ENCODE data around the gene PDGFRB. TPM values are rescaled to one million over a fixed set of nuclear protein-coding genes. Genes with fewer than 3 reads are reported as not detected.

Gene PDGFRB
- total RNA-seq, 4 donors from 2014 or later = 87.5 to 161 (median 113) TPM

GRCh38 chr5:150163035-150163434 is 7.4 kb upstream of the PDGFRB start:
- Histone ChIP-seq H3K27me3 (peaks cover 20% of the 10 kb centered on the region), H3K4me3 (no peak overlapping the region), H3K27ac (peak overlapping the region in 3 of 4 donors; percentile 57 to 90 (median 76)), H3K4me1 (peaks cover 0 to 56% (median 24%) of the 10 kb centered on the region in 3 donors), H3K36me3 (no peaks in the 10 kb centered on the region), H3K9me3 (no peaks in the 10 kb centered on the region)
- 57 to 71% methylated on average over 2 to 3 of the region's 3 CpGs for WGBS, 2 donors (ENCODE audit: low coverage in 1 of 2)
- ATAC-seq = no peak
- TF ChIP-seq, protein P1, sequence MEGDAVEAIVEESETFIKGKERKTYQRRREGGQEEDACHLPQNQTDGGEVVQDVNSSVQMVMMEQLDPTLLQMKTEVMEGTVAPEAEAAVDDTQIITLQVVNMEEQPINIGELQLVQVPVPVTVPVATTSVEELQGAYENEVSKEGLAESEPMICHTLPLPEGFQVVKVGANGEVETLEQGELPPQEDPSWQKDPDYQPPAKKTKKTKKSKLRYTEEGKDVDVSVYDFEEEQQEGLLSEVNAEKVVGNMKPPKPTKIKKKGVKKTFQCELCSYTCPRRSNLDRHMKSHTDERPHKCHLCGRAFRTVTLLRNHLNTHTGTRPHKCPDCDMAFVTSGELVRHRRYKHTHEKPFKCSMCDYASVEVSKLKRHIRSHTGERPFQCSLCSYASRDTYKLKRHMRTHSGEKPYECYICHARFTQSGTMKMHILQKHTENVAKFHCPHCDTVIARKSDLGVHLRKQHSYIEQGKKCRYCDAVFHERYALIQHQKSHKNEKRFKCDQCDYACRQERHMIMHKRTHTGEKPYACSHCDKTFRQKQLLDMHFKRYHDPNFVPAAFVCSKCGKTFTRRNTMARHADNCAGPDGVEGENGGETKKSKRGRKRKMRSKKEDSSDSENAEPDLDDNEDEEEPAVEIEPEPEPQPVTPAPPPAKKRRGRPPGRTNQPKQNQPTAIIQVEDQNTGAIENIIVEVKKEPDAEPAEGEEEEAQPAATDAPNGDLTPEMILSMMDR (IDR thresholded peaks at IDR 0.05) = no peak
- TF ChIP-seq EP300 (IDR thresholded peaks at IDR 0.05) = no peak
- TF ChIP-seq POLR2A (IDR thresholded peaks at IDR 0.05) = no peak
- TF ChIP-seq POLR2AphosphoS5 (IDR thresholded peaks at IDR 0.05) = no peak

DNA sequence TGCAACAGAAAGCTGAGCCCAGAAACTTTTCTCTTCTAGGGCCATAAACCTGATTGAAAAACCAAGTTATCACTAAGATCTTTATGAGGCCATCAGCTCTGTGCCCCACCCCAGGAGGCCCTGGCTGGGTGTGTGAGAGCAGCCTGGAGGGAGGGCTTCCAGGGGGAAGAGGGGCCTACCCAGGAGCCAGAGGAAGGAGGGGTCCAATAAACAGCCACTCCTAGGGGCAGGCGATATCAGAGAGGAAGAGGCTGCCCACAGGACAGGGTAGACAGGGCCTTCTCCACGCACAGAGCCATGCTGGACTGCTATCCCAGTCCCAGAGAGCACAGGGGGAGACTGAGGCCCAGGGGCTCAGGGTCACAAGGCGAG is 6.5 kb upstream of the PDGFRB start:
- 88 to 92% methylated on average over 2 of the region's 3 CpGs for WGBS, 2 donors (ENCODE audit: low coverage in 1 of 2)
- Histone ChIP-seq H3K27ac (peak overlapping the region in 3 of 4 donors; percentile 30 to 90 (median 89)), H3K36me3 (no peaks in the 10 kb centered on the region), H3K27me3 (peaks cover 10% of the 10 kb centered on the region), H3K4me1 (peaks cover 0 to 60% (median 28%) of the 10 kb centered on the region in 3 donors), H3K9me3 (no peaks in the 10 kb centered on the region), H3K4me3 (no peak overlapping the region)
- TF ChIP-seq POLR2AphosphoS5 (IDR thresholded peaks at IDR 0.05) (no peak), POLR2A (IDR thresholded peaks at IDR 0.05) (no peak), EP300 (IDR thresholded peaks at IDR 0.05) (no peak)
- TF ChIP-seq, protein P1 (IDR thresholded peaks at IDR 0.05) = no peak
- ATAC-seq = no peak

DNA sequence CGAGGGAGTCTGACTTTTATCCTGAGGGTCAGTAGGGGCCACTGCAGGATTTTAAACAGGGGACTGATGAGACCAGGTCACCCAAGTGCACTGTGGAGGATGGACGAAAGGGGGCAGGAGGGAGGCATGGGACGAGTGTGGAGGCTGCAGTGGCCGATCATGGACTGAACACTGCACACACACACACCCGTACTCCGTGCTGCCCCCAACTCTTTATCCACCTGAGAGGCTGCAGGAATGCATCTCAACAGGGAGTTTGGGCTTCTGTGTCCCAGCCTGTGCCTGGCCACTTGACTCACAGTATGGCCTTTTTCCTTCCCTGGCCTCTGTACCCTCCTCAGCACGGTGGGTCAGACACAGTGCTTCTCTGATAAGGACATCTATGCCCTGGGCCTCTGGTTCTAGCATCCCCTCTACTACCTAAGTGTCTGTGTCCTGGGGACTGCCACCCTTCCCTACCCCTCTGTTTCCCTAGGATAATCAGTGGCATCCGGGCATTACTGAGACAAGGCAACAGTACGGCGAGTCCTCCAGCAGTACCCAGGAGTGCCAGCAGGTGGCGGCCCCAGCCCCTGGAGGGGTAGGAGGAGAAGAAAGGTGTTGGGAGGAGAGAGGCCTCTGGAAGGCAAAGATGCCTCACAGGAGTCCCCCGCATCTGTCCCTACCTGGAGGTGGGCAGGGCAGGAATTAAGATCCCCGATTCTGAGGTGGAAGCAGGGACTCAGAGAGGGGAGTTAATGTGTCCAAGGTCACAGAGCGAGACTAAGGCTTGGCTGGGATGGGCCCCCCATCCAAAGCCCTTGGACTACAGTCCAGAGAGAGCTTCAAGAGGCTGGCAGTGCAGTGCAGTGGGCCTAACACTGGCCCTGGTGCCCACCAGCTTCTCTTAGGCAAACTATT is 5.8 kb upstream of the PDGFRB start:
- 47 to 54% methylated on average over 8 of the region's 14 CpGs for WGBS, 2 donors (ENCODE audit: low coverage in 1 of 2)
- no peaks in the 10 kb centered on the region for H3K36me3 ChIP-seq
- TF ChIP-seq POLR2A (IDR thresholded peaks at IDR 0.05) = no peak
- TF ChIP-seq, protein P1 (IDR thresholded peaks at IDR 0.05) = peak in 3 of 4 experiments; percentile 91 to 93 (median 92)
- H3K9me3 ChIP-seq = no peaks in the 10 kb centered on the region
- peaks cover 0 to 63% (median 30%) of the 10 kb centered on the region in 3 donors for H3K4me1 ChIP-seq
- peak overlapping the region in 3 of 4 donors; percentile 72 to 90 (median 89) for H3K27ac ChIP-seq
- peaks cover 4% of the 10 kb centered on the region for H3K27me3 ChIP-seq
- H3K4me3 ChIP-seq = no peak overlapping the region
- ATAC-seq = peak; percentile 71

DNA sequence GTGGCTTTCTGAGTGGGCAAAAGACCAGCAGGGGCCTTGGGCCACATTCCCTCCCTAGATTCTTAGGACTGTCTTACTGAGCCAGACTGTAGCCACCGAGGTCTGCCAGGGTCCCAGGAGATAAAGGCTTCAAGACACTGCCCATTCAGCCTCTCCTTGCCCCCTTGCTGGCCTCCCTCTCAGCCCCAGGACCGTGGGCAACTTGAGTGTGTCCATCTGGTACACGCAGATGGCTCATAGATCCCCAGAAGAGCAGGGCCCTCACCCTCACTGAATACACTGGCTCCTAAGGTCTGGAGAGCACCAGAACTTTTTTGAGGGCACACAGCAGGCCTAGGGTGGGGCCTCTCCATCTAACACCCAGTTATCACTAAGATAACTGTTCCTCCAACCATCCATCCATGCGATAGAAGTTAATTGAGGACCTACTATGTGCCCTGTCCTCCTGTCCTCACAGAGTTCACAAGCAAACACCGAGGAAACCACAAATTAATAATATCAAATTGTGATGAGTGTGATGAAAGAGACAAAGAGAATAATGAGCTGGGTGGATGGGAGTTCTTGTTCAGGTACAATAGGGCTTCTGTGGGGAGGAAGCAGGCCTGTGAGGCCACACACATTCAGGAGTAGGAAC is 4.9 kb upstream of the PDGFRB start:
- Histone ChIP-seq H3K27ac (peak overlapping the region in 3 of 4 donors; percentile 72 to 90 (median 89)), H3K36me3 (no peaks in the 10 kb centered on the region), H3K27me3 (no peaks in the 10 kb centered on the region), H3K4me1 (peaks cover 0 to 70% (median 33%) of the 10 kb centered on the region in 3 donors), H3K4me3 (no peak overlapping the region), H3K9me3 (no peaks in the 10 kb centered on the region)
- no peak for ATAC-seq
- no peak for TF ChIP-seq POLR2AphosphoS5 (IDR thresholded peaks at IDR 0.05)
- TF ChIP-seq POLR2A (IDR thresholded peaks at IDR 0.05) = no peak
- TF ChIP-seq, protein P1 (IDR thresholded peaks at IDR 0.05) = no peak
- TF ChIP-seq EP300 (IDR thresholded peaks at IDR 0.05) = no peak
- 61% methylated on average over 2 of the region's 5 CpGs; no CpG with 5 or more reads in 1 of the 2 donors for WGBS, 2 donors (ENCODE audit: low coverage in 1 of 2)
